ENCODE measurements around the gene MRPL43. TPM values are rescaled to one million over a fixed set of nuclear protein-coding genes. Genes with fewer than 3 reads are reported as not detected.

Gene MRPL43
- total and polyA plus RNA-seq, 4 donors: 30.5 to 76.0 (median 57.8) TPM

DNA sequence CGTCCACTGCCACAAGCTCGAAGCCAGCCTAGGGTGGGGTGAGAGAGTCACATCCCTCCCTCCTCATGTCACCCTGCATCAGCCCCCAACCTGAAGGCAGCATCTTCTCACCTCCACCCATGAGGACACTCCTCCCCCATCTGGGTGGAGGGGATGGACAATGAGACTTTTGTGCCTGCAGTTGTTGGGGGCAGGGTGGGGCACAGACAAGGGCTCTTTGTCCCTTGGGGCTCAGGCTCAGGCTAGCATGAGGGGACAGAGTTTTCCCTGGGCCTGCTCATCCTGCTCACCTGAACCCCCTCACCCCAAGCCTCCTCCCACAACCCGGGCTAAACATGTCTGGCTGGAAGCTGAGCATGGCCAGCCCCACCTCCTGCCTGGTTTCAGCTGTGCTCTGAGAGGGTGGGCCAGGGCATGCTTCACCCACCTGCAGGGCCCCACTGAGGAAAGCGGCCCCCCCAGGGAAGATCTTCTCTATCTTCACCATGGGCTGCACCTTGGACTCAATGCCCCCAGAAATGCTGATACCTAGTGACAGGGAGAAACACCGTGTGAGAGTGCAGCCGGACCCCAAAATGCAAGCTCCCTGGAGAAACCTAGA, 21.6 kb upstream of the MRPL43 start:
- Histone ChIP-seq H3K27me3 (ENCODE audit: control insufficient read depth in 4 of 4, insufficient read depth in 4 of 4, low read length in 3 of 4) (no peaks in the 10 kb centered on the region), H3K4me1 (ENCODE audit: control insufficient read depth in 4 of 4, insufficient read depth in 4 of 4, low read length in 3 of 4) (peaks cover 0 to 12% (median 3%) of the 10 kb centered on the region in 4 donors), H3K9ac (ENCODE audit: low read depth in 1 of 2, low read length in 2 of 2) (no peak overlapping the region), H3K36me3 (ENCODE audit: control insufficient read depth in 4 of 4, insufficient read depth in 3 of 4, low read depth in 1 of 4, low read length in 3 of 4) (peaks cover 0 to 11% (median 0%) of the 10 kb centered on the region in 4 donors), H3K4me3 (ENCODE audit: low read depth in 1 of 3, low read length in 3 of 3) (no peak overlapping the region), H3K27ac (ENCODE audit: low read depth in 1 of 2, low read length in 2 of 2) (no peak overlapping the region), H3K9me3 (ENCODE audit: control insufficient read depth in 4 of 4, low read length in 3 of 4) (no peaks in the 10 kb centered on the region)
- DNase-seq (ENCODE audit: low spot score): no peak
- TF ChIP-seq GABPA (IDR thresholded peaks at IDR 0.05 in 1 of 2, conservative IDR thresholded peaks at IDR 0.05 in 1 of 2) (no peak), FOXA2 (IDR thresholded peaks at IDR 0.05) (no peak), REST (IDR thresholded peaks at IDR 0.05) (no peak), YY1 (IDR thresholded peaks at IDR 0.05) (no peak), ATF3 (IDR thresholded peaks at IDR 0.05) (no peak), EGR1 (IDR thresholded peaks at IDR 0.05; ENCODE audit: low read depth in 2 of 2) (no peak)
- 79% methylated on average over 6 of the region's 6 CpGs for WGBS

- Histone ChIP-seq H3K27me3 (ENCODE audit: control insufficient read depth in 4 of 4, insufficient read depth in 4 of 4, low read length in 3 of 4) (no peaks in the 10 kb centered on the region), H3K4me1 (ENCODE audit: control insufficient read depth in 4 of 4, insufficient read depth in 4 of 4, low read length in 3 of 4) (peaks cover 0 to 11% (median 1%) of the 10 kb centered on the region in 4 donors), H3K9ac (ENCODE audit: low read depth in 1 of 2, low read length in 2 of 2) (no peak overlapping the region), H3K9me3 (ENCODE audit: control insufficient read depth in 4 of 4, low read length in 3 of 4) (no peaks in the 10 kb centered on the region), H3K4me3 (ENCODE audit: low read depth in 1 of 3, low read length in 3 of 3) (no peak overlapping the region), H3K27ac (ENCODE audit: low read depth in 1 of 2, low read length in 2 of 2) (no peak overlapping the region), H3K36me3 (ENCODE audit: control insufficient read depth in 4 of 4, insufficient read depth in 3 of 4, low read depth in 1 of 4, low read length in 3 of 4) (peaks cover 0 to 11% (median 0%) of the 10 kb centered on the region in 4 donors)
- TF ChIP-seq EGR1 (IDR thresholded peaks at IDR 0.05; ENCODE audit: low read depth in 2 of 2) (no peak), CTCF (IDR thresholded peaks at IDR 0.05; ENCODE audit: low read depth, low read length, missing input control) (no peak), FOXA1 (IDR thresholded peaks at IDR 0.05) (no peak), RAD21 (IDR thresholded peaks at IDR 0.05) (no peak), SP1 (IDR thresholded peaks at IDR 0.05) (no peak), GABPA (IDR thresholded peaks at IDR 0.05 in 1 of 2, conservative IDR thresholded peaks at IDR 0.05 in 1 of 2) (no peak), FOXA2 (IDR thresholded peaks at IDR 0.05) (no peak), YY1 (IDR thresholded peaks at IDR 0.05) (no peak), HNF4G (IDR thresholded peaks at IDR 0.05) (no peak), TAF1 (conservative IDR thresholded peaks at IDR 0.05) (no peak), RXRA (IDR thresholded peaks at IDR 0.05) (no peak), JUND (IDR thresholded peaks at IDR 0.05) (no peak), REST (IDR thresholded peaks at IDR 0.05) (no peak)
- TF ChIP-seq, protein P1, sequence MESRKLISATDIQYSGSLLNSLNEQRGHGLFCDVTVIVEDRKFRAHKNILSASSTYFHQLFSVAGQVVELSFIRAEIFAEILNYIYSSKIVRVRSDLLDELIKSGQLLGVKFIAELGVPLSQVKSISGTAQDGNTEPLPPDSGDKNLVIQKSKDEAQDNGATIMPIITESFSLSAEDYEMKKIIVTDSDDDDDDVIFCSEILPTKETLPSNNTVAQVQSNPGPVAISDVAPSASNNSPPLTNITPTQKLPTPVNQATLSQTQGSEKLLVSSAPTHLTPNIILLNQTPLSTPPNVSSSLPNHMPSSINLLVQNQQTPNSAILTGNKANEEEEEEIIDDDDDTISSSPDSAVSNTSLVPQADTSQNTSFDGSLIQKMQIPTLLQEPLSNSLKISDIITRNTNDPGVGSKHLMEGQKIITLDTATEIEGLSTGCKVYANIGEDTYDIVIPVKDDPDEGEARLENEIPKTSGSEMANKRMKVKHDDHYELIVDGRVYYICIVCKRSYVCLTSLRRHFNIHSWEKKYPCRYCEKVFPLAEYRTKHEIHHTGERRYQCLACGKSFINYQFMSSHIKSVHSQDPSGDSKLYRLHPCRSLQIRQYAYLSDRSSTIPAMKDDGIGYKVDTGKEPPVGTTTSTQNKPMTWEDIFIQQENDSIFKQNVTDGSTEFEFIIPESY (IDR thresholded peaks at IDR 0.05): no peak
- no peak for DNase-seq (ENCODE audit: low spot score)
- 72% methylated on average over 13 of the region's 13 CpGs for WGBS
Measured at GRCh38 chr10:101007915-101008822, 20.9 kb upstream of the MRPL43 start.
